ENCODE results near the gene DYNC1H1.
A peak's percentile ranks its signal among the peaks of the same experiment; 100 is the strongest.

Gene DYNC1H1

DNA sequence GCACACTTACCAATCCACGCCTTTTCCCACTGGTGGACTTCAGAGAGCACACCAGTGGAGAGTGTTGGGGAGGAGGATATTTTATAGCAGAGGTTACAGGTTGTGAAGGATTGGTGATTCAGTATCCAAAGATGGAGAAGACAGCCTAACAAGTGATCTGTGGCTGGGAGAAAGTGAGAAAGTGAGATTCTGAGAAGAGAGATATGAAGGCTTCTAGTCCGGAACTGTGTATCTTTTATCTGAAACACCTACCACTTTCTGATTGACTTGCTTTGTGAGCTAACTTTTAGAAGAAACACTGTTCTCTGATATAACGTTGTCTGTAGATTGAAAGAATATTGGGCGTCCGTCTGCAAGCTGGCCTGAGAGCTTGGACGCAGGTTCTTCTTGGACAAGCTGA, 24.0 kb downstream of the DYNC1H1 start:
- DNase-seq: no peak

DNA sequence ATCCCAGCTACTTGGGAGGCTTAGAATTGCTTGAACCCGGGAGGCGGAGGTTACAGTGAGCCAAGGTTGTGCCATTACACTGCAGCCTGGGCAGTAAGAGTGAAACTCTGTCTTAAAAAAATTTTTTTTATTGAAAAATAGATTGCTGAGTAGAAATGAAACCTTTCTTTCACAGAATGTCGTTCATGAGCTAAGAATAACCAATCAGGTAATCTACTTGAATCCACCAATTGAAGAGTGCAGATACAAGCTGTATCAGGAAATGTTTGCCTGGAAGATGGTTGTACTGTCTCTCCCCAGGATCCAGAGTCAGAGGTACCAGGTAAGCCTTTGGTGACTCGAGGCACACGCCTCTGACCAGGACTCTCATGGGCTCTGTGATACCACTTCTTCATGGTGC, 27.0 kb downstream of the DYNC1H1 start:
- no peak for DNase-seq
- Histone ChIP-seq H3K9ac (ENCODE audit: low read length) (no peak overlapping the region), H3K4me3 (ENCODE audit: low read length) (no peak overlapping the region), H3K36me3 (ENCODE audit: control insufficient read depth, insufficient read depth, low read length) (peaks cover 39% of the 10 kb centered on the region), H3K4ac (ENCODE audit: low read depth, low read length) (no peak overlapping the region), H2BK120ac (ENCODE audit: low read depth, low read length) (no peak overlapping the region), H3K4me1 (ENCODE audit: control insufficient read depth, low read depth, low read length) (no peaks in the 10 kb centered on the region), H3K56ac (ENCODE audit: low read length) (no peak overlapping the region), H3K23ac (ENCODE audit: low read length) (no peak overlapping the region), H3K79me1 (ENCODE audit: low read length) (peaks cover 2% of the 10 kb centered on the region), H3K18ac (ENCODE audit: low read length) (no peak overlapping the region), H3K27ac (ENCODE audit: low read depth, low read length) (no peak overlapping the region), H4K5ac (ENCODE audit: low read length) (no peak overlapping the region), H2AK5ac (ENCODE audit: low read length) (no peak overlapping the region), H3K27me3 (ENCODE audit: insufficient read depth, low read length, poor library complexity) (no peaks in the 10 kb centered on the region), H3K79me2 (ENCODE audit: control insufficient read depth, insufficient read depth, low read length) (no peaks in the 10 kb centered on the region), H4K8ac (ENCODE audit: low read depth, low read length) (no peak overlapping the region), H3K4me2 (ENCODE audit: low read length) (no peak overlapping the region), H2BK5ac (ENCODE audit: low read length) (no peak overlapping the region), H2BK15ac (replicated peaks; ENCODE audit: low read depth) (no peak overlapping the region)
- WGBS (ENCODE audit: extremely low coverage, insufficient coverage, low lambda C conversion rate): no CpG with 5 or more reads among the region's 5 CpGs

More for the DNA sequence above, 24.0 kb downstream of the DYNC1H1 start:
- no peaks in the 10 kb centered on the region for H3K4me1 ChIP-seq (ENCODE audit: control insufficient read depth, low read depth, low read length)
- WGBS (ENCODE audit: extremely low coverage, insufficient coverage, low lambda C conversion rate): no CpG with 5 or more reads among the region's 6 CpGs
- no peak overlapping the region for H3K23ac ChIP-seq (ENCODE audit: low read length)
- H2BK15ac ChIP-seq (replicated peaks; ENCODE audit: low read depth): no peak overlapping the region
- H3K79me1 ChIP-seq (ENCODE audit: low read length): peaks cover 2% of the 10 kb centered on the region
- H3K4ac ChIP-seq (ENCODE audit: low read depth, low read length): no peak overlapping the region
- no peak overlapping the region for H2BK5ac ChIP-seq (ENCODE audit: low read length)
- no peaks in the 10 kb centered on the region for H3K79me2 ChIP-seq (ENCODE audit: control insufficient read depth, insufficient read depth, low read length)
- no peak overlapping the region for H4K8ac ChIP-seq (ENCODE audit: low read depth, low read length)
- no peaks in the 10 kb centered on the region for H3K27me3 ChIP-seq (ENCODE audit: insufficient read depth, low read length, poor library complexity)
- H2BK120ac ChIP-seq (ENCODE audit: low read depth, low read length): no peak overlapping the region
- H2AK5ac ChIP-seq (ENCODE audit: low read length): no peak overlapping the region
- H3K4me3 ChIP-seq (ENCODE audit: low read length): no peak overlapping the region
- H3K4me2 ChIP-seq (ENCODE audit: low read length): no peak overlapping the region
- H3K27ac ChIP-seq (ENCODE audit: low read depth, low read length): no peak overlapping the region
- H4K5ac ChIP-seq (ENCODE audit: low read length): no peak overlapping the region
- no peak overlapping the region for H3K18ac ChIP-seq (ENCODE audit: low read length)
- no peak overlapping the region for H3K9ac ChIP-seq (ENCODE audit: low read length)
- no peak overlapping the region for H3K56ac ChIP-seq (ENCODE audit: low read length)
- H3K36me3 ChIP-seq (ENCODE audit: control insufficient read depth, insufficient read depth, low read length): peaks cover 38% of the 10 kb centered on the region

DNA sequence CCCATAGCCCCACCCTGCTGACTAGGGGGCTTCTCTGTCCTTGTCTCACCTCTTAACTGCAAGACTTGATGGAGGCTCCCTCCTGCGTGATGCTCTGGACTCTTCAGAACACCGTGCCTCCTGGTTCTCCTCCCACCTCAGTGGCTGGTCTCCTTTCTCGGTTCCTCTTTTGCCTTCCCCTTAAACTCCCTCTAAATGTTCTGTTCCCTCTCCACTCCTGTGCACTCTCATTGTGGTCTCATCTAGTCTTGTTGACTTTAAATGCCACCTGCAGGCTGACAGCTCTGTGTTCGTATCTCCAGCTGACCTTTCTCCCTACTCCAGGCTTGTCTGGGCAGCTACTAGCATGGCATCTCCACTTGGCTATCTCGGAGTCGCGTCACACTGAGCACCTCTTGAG, 28.3 kb downstream of the DYNC1H1 start:
- Histone ChIP-seq H3K4ac (ENCODE audit: low read depth, low read length) (no peak overlapping the region), H3K4me2 (ENCODE audit: low read length) (no peak overlapping the region), H4K8ac (ENCODE audit: low read depth, low read length) (no peak overlapping the region), H3K56ac (ENCODE audit: low read length) (no peak overlapping the region), H3K79me1 (ENCODE audit: low read length) (peaks cover 2% of the 10 kb centered on the region), H2AK5ac (ENCODE audit: low read length) (no peak overlapping the region), H3K27me3 (ENCODE audit: insufficient read depth, low read length, poor library complexity) (no peaks in the 10 kb centered on the region), H3K23ac (ENCODE audit: low read length) (no peak overlapping the region), H2BK5ac (ENCODE audit: low read length) (no peak overlapping the region), H3K4me3 (ENCODE audit: low read length) (no peak overlapping the region), H3K4me1 (ENCODE audit: control insufficient read depth, low read depth, low read length) (no peaks in the 10 kb centered on the region), H2BK15ac (replicated peaks; ENCODE audit: low read depth) (no peak overlapping the region), H2BK120ac (ENCODE audit: low read depth, low read length) (no peak overlapping the region), H3K27ac (ENCODE audit: low read depth, low read length) (no peak overlapping the region), H3K79me2 (ENCODE audit: control insufficient read depth, insufficient read depth, low read length) (no peaks in the 10 kb centered on the region), H3K36me3 (ENCODE audit: control insufficient read depth, insufficient read depth, low read length) (peaks cover 39% of the 10 kb centered on the region), H4K5ac (ENCODE audit: low read length) (no peak overlapping the region), H3K9ac (ENCODE audit: low read length) (no peak overlapping the region), H3K18ac (ENCODE audit: low read length) (no peak overlapping the region)
- DNase-seq: no peak
- no CpG with 5 or more reads among the region's 7 CpGs for WGBS (ENCODE audit: extremely low coverage, insufficient coverage, low lambda C conversion rate)

DNA sequence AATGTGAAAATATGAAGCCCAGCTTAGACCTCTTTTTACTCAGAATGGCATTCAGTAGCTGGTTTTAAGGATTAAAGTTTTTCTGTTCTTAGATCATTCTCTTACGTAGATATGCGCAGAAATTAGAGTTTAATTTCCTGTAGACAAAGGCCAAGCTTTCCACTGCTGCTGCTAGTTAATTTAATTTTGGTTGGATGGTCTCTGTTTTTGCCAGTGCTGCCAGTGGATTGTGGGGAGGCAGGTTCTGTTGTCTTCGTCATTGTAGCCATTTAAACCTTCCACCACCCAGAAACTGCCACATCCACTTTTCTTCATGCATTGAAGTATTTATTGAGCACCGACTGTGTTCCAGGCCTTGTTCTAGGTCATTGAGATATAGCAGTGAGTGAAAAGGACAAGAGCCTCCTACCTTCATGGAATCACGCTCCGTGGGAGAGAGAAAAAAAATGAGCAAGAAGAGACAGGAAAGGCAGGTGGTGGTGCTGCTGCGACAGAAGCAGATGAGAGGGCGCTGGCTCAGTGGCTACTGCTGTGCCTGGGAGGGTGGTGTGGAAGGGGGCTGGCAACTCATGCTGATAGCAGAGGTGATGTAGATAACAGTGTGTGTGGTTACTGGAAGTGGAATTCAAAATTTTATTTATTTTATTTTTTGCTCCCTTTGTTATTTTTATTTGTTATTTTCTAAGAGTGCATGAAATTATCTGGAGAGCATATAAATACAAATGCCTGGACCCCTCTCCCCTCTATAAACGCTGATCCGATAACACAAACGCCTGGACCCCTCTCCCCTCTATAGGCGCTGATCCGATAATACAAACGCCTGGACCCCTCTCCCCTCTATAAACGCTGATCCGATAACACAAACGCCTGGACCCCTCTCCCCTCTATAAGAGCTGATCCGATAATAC, 33.3 kb downstream of the DYNC1H1 start:
- no peak overlapping the region for H2BK15ac ChIP-seq (replicated peaks; ENCODE audit: low read depth)
- no peak overlapping the region for H4K8ac ChIP-seq (ENCODE audit: low read depth, low read length)
- H3K23ac ChIP-seq (ENCODE audit: low read length): no peak overlapping the region
- H2BK5ac ChIP-seq (ENCODE audit: low read length): no peak overlapping the region
- no peak overlapping the region for H3K27ac ChIP-seq (ENCODE audit: low read depth, low read length)
- no peak overlapping the region for H3K9ac ChIP-seq (ENCODE audit: low read length)
- no peaks in the 10 kb centered on the region for H3K27me3 ChIP-seq (ENCODE audit: insufficient read depth, low read length, poor library complexity)
- no peaks in the 10 kb centered on the region for H3K79me2 ChIP-seq (ENCODE audit: control insufficient read depth, insufficient read depth, low read length)
- DNase-seq: peak; percentile 27
- no peak overlapping the region for H2BK120ac ChIP-seq (ENCODE audit: low read depth, low read length)
- H3K4me3 ChIP-seq (ENCODE audit: low read length): no peak overlapping the region
- H3K4me1 ChIP-seq (ENCODE audit: control insufficient read depth, low read depth, low read length): no peaks in the 10 kb centered on the region
- no peak overlapping the region for H3K56ac ChIP-seq (ENCODE audit: low read length)
- no peak overlapping the region for H3K4me2 ChIP-seq (ENCODE audit: low read length)
- H2AK5ac ChIP-seq (ENCODE audit: low read length): no peak overlapping the region
- no peak overlapping the region for H3K18ac ChIP-seq (ENCODE audit: low read length)
- no peaks in the 10 kb centered on the region for H3K79me1 ChIP-seq (ENCODE audit: low read length)
- WGBS (ENCODE audit: extremely low coverage, insufficient coverage, low lambda C conversion rate): no CpG with 5 or more reads among the region's 18 CpGs
- no peak overlapping the region for H4K5ac ChIP-seq (ENCODE audit: low read length)
- H3K4ac ChIP-seq (ENCODE audit: low read depth, low read length): no peak overlapping the region
- peaks cover 37% of the 10 kb centered on the region for H3K36me3 ChIP-seq (ENCODE audit: control insufficient read depth, insufficient read depth, low read length)

DNA sequence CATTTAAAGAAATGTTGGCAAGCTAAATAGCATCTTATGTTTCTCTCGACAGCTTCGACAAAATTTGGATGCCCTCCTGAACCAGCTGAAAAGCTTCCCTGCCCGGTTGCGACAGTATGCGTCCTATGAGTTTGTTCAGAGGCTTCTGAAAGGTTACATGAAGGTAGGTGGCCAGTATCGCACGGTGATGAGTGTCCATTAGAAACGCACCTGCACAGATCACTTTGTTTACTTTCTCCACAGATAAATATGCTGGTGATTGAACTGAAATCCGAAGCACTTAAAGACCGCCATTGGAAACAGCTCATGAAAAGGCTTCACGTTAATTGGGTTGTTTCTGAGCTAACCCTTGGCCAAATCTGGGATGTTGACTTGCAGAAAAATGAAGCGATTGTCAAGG, 36.5 kb downstream of the DYNC1H1 start:
- no CpG with 5 or more reads among the region's 12 CpGs for WGBS (ENCODE audit: extremely low coverage, insufficient coverage, low lambda C conversion rate)

More for the DNA sequence above, 36.5 kb downstream of the DYNC1H1 start:
- Histone ChIP-seq H3K27ac (ENCODE audit: low read depth, low read length) (no peak overlapping the region), H3K79me2 (ENCODE audit: control insufficient read depth, insufficient read depth, low read length) (no peaks in the 10 kb centered on the region), H2AK5ac (ENCODE audit: low read length) (no peak overlapping the region), H2BK120ac (ENCODE audit: low read depth, low read length) (no peak overlapping the region), H3K36me3 (ENCODE audit: control insufficient read depth, insufficient read depth, low read length) (peaks cover 35% of the 10 kb centered on the region), H3K4ac (ENCODE audit: low read depth, low read length) (no peak overlapping the region), H3K79me1 (ENCODE audit: low read length) (no peaks in the 10 kb centered on the region), H3K4me1 (ENCODE audit: control insufficient read depth, low read depth, low read length) (no peaks in the 10 kb centered on the region), H3K23ac (ENCODE audit: low read length) (no peak overlapping the region), H3K9ac (ENCODE audit: low read length) (no peak overlapping the region), H3K18ac (ENCODE audit: low read length) (no peak overlapping the region), H2BK5ac (ENCODE audit: low read length) (no peak overlapping the region), H2BK15ac (replicated peaks; ENCODE audit: low read depth) (no peak overlapping the region), H3K4me3 (ENCODE audit: low read length) (no peak overlapping the region), H4K8ac (ENCODE audit: low read depth, low read length) (no peak overlapping the region), H4K5ac (ENCODE audit: low read length) (no peak overlapping the region), H3K4me2 (ENCODE audit: low read length) (no peak overlapping the region), H3K56ac (ENCODE audit: low read length) (no peak overlapping the region), H3K27me3 (ENCODE audit: insufficient read depth, low read length, poor library complexity) (no peaks in the 10 kb centered on the region)
- DNase-seq: no peak
